ENCODE measurements around the gene MCRS1.

GRCh38 chr12:49612210-49612609, 44.3 kb upstream of the MCRS1 start:
- TF ChIP-seq CTCF (IDR thresholded peaks at IDR 0.05; ENCODE audit: extremely low read depth in 1 of 2, insufficient read depth in 1 of 2, low read depth in 1 of 2, low read length in 2 of 2) (no peak), POLR2A (IDR thresholded peaks at IDR 0.05; ENCODE audit: low read depth, low read length) (no peak), EZH2 (IDR thresholded peaks at IDR 0.05; ENCODE audit: borderline replicate concordance, low read depth, low read length, severe bottlenecking) (no peak), POLR2AphosphoS5 (IDR thresholded peaks at IDR 0.05; ENCODE audit: insufficient read depth, low read depth, low read length) (no peak), JUN (IDR thresholded peaks at IDR 0.05; ENCODE audit: borderline replicate concordance, insufficient read depth, insufficient read length, low read depth) (no peak), MAX (IDR thresholded peaks at IDR 0.05; ENCODE audit: insufficient read depth, insufficient read length) (no peak)
